Measurements from ENCODE around the gene APOE.

The APOE gene

GRCh38 chr19:44954649-44955504 is 49.3 kb downstream of the APOE start, which contains the start of gene CLPTM1:
Gene CLPTM1, plus strand, starts transcription at chr19:44955380. Its CDS starts 16 bp downstream, at chr19:44955396.
- Histone ChIP-seq H3K27ac (ENCODE audit: low read length) (peak within 1 kb of the TSS; percentile 85), H3K79me2 (ENCODE audit: low read length) (peaks cover 59% of the 10 kb centered on the region), H2AFZ (ENCODE audit: low read depth, low read length) (peak within 1 kb of the TSS; percentile 98), H3K9me3 (ENCODE audit: insufficient read depth, low read length) (no peaks in the 10 kb centered on the region), H3K36me3 (replicated peaks; ENCODE audit: low read depth, low read length) (no peaks in the 10 kb centered on the region), H3K4me3 (ENCODE audit: low read length) (peak within 1 kb of the TSS; percentile 83), H3K9ac (ENCODE audit: low read length) (peak within 1 kb of the TSS; percentile 95), H3K27me3 (ENCODE audit: low read depth, low read length) (no peaks in the 10 kb centered on the region), H4K20me1 (ENCODE audit: insufficient read depth, low read length) (peaks cover 24% of the 10 kb centered on the region), H3K4me2 (ENCODE audit: low read length) (peak within 1 kb of the TSS; percentile 100), H3K4me1 (ENCODE audit: low read length) (peaks cover 29% of the 10 kb centered on the region)
- TF ChIP-seq, protein P1, sequence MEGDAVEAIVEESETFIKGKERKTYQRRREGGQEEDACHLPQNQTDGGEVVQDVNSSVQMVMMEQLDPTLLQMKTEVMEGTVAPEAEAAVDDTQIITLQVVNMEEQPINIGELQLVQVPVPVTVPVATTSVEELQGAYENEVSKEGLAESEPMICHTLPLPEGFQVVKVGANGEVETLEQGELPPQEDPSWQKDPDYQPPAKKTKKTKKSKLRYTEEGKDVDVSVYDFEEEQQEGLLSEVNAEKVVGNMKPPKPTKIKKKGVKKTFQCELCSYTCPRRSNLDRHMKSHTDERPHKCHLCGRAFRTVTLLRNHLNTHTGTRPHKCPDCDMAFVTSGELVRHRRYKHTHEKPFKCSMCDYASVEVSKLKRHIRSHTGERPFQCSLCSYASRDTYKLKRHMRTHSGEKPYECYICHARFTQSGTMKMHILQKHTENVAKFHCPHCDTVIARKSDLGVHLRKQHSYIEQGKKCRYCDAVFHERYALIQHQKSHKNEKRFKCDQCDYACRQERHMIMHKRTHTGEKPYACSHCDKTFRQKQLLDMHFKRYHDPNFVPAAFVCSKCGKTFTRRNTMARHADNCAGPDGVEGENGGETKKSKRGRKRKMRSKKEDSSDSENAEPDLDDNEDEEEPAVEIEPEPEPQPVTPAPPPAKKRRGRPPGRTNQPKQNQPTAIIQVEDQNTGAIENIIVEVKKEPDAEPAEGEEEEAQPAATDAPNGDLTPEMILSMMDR (IDR thresholded peaks at IDR 0.05; ENCODE audit: low read depth, low read length) = no peak
- no peak for TF ChIP-seq EZH2phosphoT487 (IDR thresholded peaks at IDR 0.05; ENCODE audit: low read depth)

DNA sequence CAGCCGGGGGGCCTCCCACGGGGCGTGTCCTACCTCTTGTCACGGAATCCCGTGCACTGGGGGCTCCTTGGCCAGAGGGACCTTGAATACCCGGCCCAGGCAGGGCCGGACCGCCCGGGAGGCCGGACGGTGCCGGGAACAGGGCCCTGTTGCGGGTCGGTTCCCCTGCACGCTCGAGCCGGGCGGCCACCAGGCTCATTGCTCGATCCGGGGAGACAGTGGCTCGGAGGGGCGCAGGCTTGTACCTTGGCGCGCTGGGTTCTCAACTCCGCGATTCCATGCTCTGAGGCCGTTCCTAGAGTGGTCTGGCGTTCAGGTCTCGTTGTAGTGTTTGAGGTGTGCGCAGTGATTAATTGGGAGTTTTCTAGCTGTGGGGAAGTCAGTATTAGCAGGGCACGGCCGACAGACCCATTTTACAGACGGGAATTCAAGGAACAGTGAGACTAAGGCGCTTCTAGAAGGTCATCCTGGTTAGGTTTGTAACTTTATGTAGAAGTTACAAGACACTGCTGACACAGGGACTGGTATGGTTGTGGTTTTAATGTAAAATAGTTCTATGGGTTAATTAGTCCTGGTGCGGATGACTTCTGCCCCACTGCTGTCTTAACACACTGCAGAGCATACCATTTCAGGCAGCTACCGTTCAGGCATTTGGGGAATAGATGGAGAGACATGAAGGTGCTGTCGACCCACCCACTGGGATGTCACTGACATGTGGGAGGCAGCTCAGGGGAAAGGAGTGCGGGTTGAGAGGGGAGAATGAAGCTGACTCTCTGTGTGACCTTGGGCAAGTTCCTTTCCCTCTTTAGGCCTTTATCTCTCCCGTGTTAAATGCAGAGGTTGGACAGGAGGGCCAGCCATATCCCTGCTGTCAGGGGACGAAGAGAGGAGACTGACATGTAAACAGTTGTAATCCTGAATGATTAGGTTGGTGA is 50.2 kb downstream of the APOE start:
- Histone ChIP-seq H3K79me2 (ENCODE audit: low read length) (peaks cover 68% of the 10 kb centered on the region), H3K4me1 (ENCODE audit: low read length) (peaks cover 36% of the 10 kb centered on the region), H3K27ac (ENCODE audit: low read length) (peak overlapping the region; percentile 60)

GRCh38 chr19:44957526-44957925 is 51.9 kb downstream of the APOE start:
- peaks cover 34% of the 10 kb centered on the region for H4K20me1 ChIP-seq (ENCODE audit: insufficient read depth, low read length)
- H3K4me2 ChIP-seq (ENCODE audit: low read length) = no peak overlapping the region
- peaks cover 85% of the 10 kb centered on the region for H3K79me2 ChIP-seq (ENCODE audit: low read length)
- no peaks in the 10 kb centered on the region for H3K9me3 ChIP-seq (ENCODE audit: insufficient read depth, low read length)
- H3K9ac ChIP-seq (ENCODE audit: low read length) = no peak overlapping the region
- no peaks in the 10 kb centered on the region for H3K27me3 ChIP-seq (ENCODE audit: low read depth, low read length)
- H3K36me3 ChIP-seq (replicated peaks; ENCODE audit: low read depth, low read length) = peaks cover 9% of the 10 kb centered on the region
- H3K4me3 ChIP-seq (ENCODE audit: low read length) = no peak overlapping the region
- peaks cover 51% of the 10 kb centered on the region for H3K4me1 ChIP-seq (ENCODE audit: low read length)
- H2AFZ ChIP-seq (ENCODE audit: low read depth, low read length) = no peak overlapping the region
- no peak for TF ChIP-seq EZH2phosphoT487 (IDR thresholded peaks at IDR 0.05; ENCODE audit: low read depth)
- TF ChIP-seq, protein P1 (IDR thresholded peaks at IDR 0.05; ENCODE audit: low read depth, low read length) = no peak
- no peak overlapping the region for H3K27ac ChIP-seq (ENCODE audit: low read length)

More for the DNA sequence above, 50.2 kb downstream of the APOE start:
- H4K20me1 ChIP-seq (ENCODE audit: insufficient read depth, low read length) = peaks cover 33% of the 10 kb centered on the region
- TF ChIP-seq EZH2phosphoT487 (IDR thresholded peaks at IDR 0.05; ENCODE audit: low read depth) = no peak
- TF ChIP-seq, protein P1 (IDR thresholded peaks at IDR 0.05; ENCODE audit: low read depth, low read length) = no peak
- peak overlapping the region; percentile 95 for H3K9ac ChIP-seq (ENCODE audit: low read length)
- no peaks in the 10 kb centered on the region for H3K9me3 ChIP-seq (ENCODE audit: insufficient read depth, low read length)
- peak overlapping the region; percentile 100 for H3K4me2 ChIP-seq (ENCODE audit: low read length)
- peak overlapping the region; percentile 83 for H3K4me3 ChIP-seq (ENCODE audit: low read length)
- H2AFZ ChIP-seq (ENCODE audit: low read depth, low read length) = peak overlapping the region; percentile 40; the same call in 1 of the 2 replicates
- no peaks in the 10 kb centered on the region for H3K27me3 ChIP-seq (ENCODE audit: low read depth, low read length)
- H3K36me3 ChIP-seq (replicated peaks; ENCODE audit: low read depth, low read length) = peaks cover 5% of the 10 kb centered on the region
